ENCODE data around the gene PTGDR2.

PTGDR2 gene

DNA sequence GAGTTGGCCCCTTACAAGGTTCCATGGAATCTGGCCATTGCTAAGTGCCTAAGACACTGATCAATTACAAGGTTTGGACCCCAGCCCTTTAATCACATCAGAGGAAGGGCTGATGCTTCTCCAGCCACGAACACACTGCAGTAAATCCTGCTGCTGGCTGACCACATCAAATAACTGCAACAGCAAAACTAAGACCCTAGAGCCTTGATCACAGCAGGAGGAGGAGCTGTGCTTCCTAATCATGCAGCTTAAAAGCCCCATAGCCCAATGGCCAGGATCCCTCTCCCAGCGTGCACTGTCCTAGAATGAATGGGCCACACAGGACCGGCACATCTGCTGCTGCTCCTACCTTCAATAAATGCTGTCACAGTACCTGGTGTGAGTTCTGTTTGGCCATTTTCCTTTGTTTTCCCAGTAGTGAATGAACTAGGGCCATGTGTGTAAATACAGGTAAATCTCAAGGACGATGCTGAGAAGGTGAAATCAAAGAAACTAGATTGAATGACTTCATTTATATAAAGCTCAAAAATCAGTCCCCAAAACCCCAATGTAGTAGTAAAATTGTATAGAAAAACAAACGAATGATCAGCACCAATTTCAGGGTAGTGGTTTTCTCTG lies 24.3 kb upstream of the PTGDR2 start:
- DNase-seq (ENCODE audit: insufficient read length, low spot score) (no peak), FAIRE-seq (no peak)
- TF ChIP-seq, protein P1, sequence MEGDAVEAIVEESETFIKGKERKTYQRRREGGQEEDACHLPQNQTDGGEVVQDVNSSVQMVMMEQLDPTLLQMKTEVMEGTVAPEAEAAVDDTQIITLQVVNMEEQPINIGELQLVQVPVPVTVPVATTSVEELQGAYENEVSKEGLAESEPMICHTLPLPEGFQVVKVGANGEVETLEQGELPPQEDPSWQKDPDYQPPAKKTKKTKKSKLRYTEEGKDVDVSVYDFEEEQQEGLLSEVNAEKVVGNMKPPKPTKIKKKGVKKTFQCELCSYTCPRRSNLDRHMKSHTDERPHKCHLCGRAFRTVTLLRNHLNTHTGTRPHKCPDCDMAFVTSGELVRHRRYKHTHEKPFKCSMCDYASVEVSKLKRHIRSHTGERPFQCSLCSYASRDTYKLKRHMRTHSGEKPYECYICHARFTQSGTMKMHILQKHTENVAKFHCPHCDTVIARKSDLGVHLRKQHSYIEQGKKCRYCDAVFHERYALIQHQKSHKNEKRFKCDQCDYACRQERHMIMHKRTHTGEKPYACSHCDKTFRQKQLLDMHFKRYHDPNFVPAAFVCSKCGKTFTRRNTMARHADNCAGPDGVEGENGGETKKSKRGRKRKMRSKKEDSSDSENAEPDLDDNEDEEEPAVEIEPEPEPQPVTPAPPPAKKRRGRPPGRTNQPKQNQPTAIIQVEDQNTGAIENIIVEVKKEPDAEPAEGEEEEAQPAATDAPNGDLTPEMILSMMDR (IDR thresholded peaks at IDR 0.05; ENCODE audit: insufficient read depth, missing control alignments): no peak

GRCh38 chr11:60879104-60879503 lies 23.4 kb upstream of the PTGDR2 start:
- no peak for DNase-seq (ENCODE audit: insufficient read length, low spot score)
- no peak for FAIRE-seq
- TF ChIP-seq, protein P1 (IDR thresholded peaks at IDR 0.05; ENCODE audit: insufficient read depth, missing control alignments): no peak

GRCh38 chr11:60878245-60879101 lies 22.7 kb upstream of the PTGDR2 start:
- FAIRE-seq (no peak), DNase-seq (ENCODE audit: insufficient read length, low spot score) (no peak)
- TF ChIP-seq, protein P1 (IDR thresholded peaks at IDR 0.05; ENCODE audit: insufficient read depth, missing control alignments): no peak

GRCh38 chr11:60876168-60876485 lies 20.4 kb upstream of the PTGDR2 start:
- FAIRE-seq (no peak), DNase-seq (ENCODE audit: insufficient read length, low spot score) (no peak)
- TF ChIP-seq, protein P1 (IDR thresholded peaks at IDR 0.05; ENCODE audit: insufficient read depth, missing control alignments): no peak

- DNase-seq (ENCODE audit: insufficient read length, low spot score) (no peak), FAIRE-seq (no peak)
- TF ChIP-seq, protein P1 (IDR thresholded peaks at IDR 0.05; ENCODE audit: insufficient read depth, missing control alignments): no peak
These were observed 19.8 kb upstream of the PTGDR2 start for GRCh38 chr11:60875366-60876167.

GRCh38 chr11:60874421-60875365 lies 18.9 kb upstream of the PTGDR2 start:
- TF ChIP-seq, protein P1 (IDR thresholded peaks at IDR 0.05; ENCODE audit: insufficient read depth, missing control alignments): no peak
- no peak for FAIRE-seq
- no peak for DNase-seq (ENCODE audit: insufficient read length, low spot score)
